HT1080 (cell line): ENCODE results near the gene GNPTG. TPM values are rescaled to one million over a fixed set of nuclear protein-coding genes. Genes with fewer than 3 reads are reported as not detected.

Experiments
- DNase-seq: peaks from one replicate; pipeline ENCODE4 v3.0.0-alpha.2; 2015; ENCODE audit warnings: low read depth
- total RNA-seq: library from RNA; depleted of rRNA; stranded (reverse); fragments of >200 nt; shearing (Covaris generic); gene quantifications from 2 replicates; pipeline ENCODE4 v1.2.3, GENCODE V29; 2014; rRNA removed

The GNPTG gene
- total RNA-seq, 1 experiment from 2014 or later = 38.2 TPM

GRCh38 chr16:1394367-1394951 is 42.7 kb downstream of the GNPTG start:
- DNase-seq = no peak

- no peak for DNase-seq
Measured at GRCh38 chr16:1395444-1396031, 43.8 kb downstream of the GNPTG start.

GRCh38 chr16:1397779-1398178 is 46.0 kb downstream of the GNPTG start:
- DNase-seq = no peak

GRCh38 chr16:1398351-1398750 is 46.6 kb downstream of the GNPTG start:
- no peak for DNase-seq

GRCh38 chr16:1398826-1399581 is 47.3 kb downstream of the GNPTG start:
- no peak for DNase-seq

GRCh38 chr16:1401061-1401757 is 49.5 kb downstream of the GNPTG start:
- DNase-seq = no peak

GRCh38 chr16:1401758-1402154 is 50.0 kb downstream of the GNPTG start:
- no peak for DNase-seq

GRCh38 chr16:1403036-1403435 is 51.3 kb downstream of the GNPTG start:
- DNase-seq = no peak

- DNase-seq = no peak
Measured at GRCh38 chr16:1403733-1404132, 52.0 kb downstream of the GNPTG start.

- DNase-seq = no peak
Measured at GRCh38 chr16:1407753-1408152, 56.0 kb downstream of the GNPTG start.

GRCh38 chr16:1408171-1408837 is 56.6 kb downstream of the GNPTG start:
- DNase-seq = peak; percentile 57

GRCh38 chr16:1412847-1413246 is 61.1 kb downstream of the GNPTG start:
- no peak for DNase-seq

Other genes starting within 250 kb of the GNPTG start
- gene CACNA1H, start 198.8 kb upstream of the GNPTG start, total RNA-seq = not detected in 2 replicates
- gene TPSG1, start 126.7 kb upstream of the GNPTG start, total RNA-seq = not detected in 2 replicates
- gene TPSB2, start 121.7 kb upstream of the GNPTG start, total RNA-seq = not detected in 2 replicates
- gene TPSAB1, start 111.2 kb upstream of the GNPTG start, total RNA-seq = not detected in 2 replicates
- gene TPSD1, start 95.9 kb upstream of the GNPTG start, total RNA-seq = not detected in 2 replicates
- 73.1 and 121 TPM in 2 replicates for gene UBE2I, start 42.3 kb upstream of the GNPTG start, total RNA-seq
- 0.13 and 0.50 TPM in 2 replicates for gene BAIAP3, start 18.3 kb upstream of the GNPTG start, total RNA-seq
- gene TSR3, start 53 bp upstream of the GNPTG start, total RNA-seq = 103 and 109 TPM in 2 replicates
- gene UNKL, start 62.8 kb downstream of the GNPTG start, total RNA-seq = 17.0 and 21.8 TPM in 2 replicates
- gene UQCC4, start 68.8 kb downstream of the GNPTG start, total RNA-seq = 42.0 and 62.9 TPM in 2 replicates
- not detected in 2 replicates for gene PERCC1, start 79.1 kb downstream of the GNPTG start, total RNA-seq
- 0.03 and 0.26 TPM in 2 replicates for gene CCDC154, start 92.6 kb downstream of the GNPTG start, total RNA-seq
- gene CLCN7, start 123.1 kb downstream of the GNPTG start, total RNA-seq = 57.5 and 67.0 TPM in 2 replicates
- not detected in 2 replicates for gene PTX4, start 137.0 kb downstream of the GNPTG start, total RNA-seq
- gene TELO2, start 141.4 kb downstream of the GNPTG start, total RNA-seq = 27.1 and 35.6 TPM in 2 replicates
- gene TMEM204, start 181.7 kb downstream of the GNPTG start, total RNA-seq = 35.7 and 37.2 TPM in 2 replicates